ENCODE data around the gene CIROP.
"Not testable (repeated sequence)": the region's sequence is repeated elsewhere in the genome, so short reads cannot be mapped to it uniquely, and the experiment has no call there.

Gene CIROP

GRCh38 chr14:23110579-23111365 is 6.0 kb upstream of the CIROP start:
- Histone ChIP-seq H3F3A (ENCODE audit: insufficient read depth) (no peaks in the 10 kb centered on the region), H3K36me3 (ENCODE audit: low read length) (no peaks in the 10 kb centered on the region), H3K4me3 (ENCODE audit: insufficient read depth, low read length, poor library complexity, severe bottlenecking) (no peak overlapping the region), H2AFZ (ENCODE audit: low read depth, low read length, severe bottlenecking) (no peak overlapping the region), H3K4me2 (ENCODE audit: low read depth, low read length, poor library complexity, severe bottlenecking) (no peak overlapping the region), H3K9me3 (ENCODE audit: insufficient read depth, low read length) (no peaks in the 10 kb centered on the region), H3K79me2 (ENCODE audit: insufficient read depth, low read length) (no peaks in the 10 kb centered on the region), H3K9ac (ENCODE audit: low read length) (no peak overlapping the region), H3K27me3 (ENCODE audit: low read length) (no peaks in the 10 kb centered on the region), H3K9me2 (replicated peaks; ENCODE audit: insufficient read depth, low read length) (no peaks in the 10 kb centered on the region), H3K27ac (ENCODE audit: low read depth, low read length) (no peak overlapping the region), H4K20me1 (ENCODE audit: low read depth, low read length) (no peaks in the 10 kb centered on the region)
- no peak for TF ChIP-seq EZH2phosphoT487 (conservative IDR thresholded peaks at IDR 0.05; ENCODE audit: low read length)
- TF ChIP-seq, protein P1, sequence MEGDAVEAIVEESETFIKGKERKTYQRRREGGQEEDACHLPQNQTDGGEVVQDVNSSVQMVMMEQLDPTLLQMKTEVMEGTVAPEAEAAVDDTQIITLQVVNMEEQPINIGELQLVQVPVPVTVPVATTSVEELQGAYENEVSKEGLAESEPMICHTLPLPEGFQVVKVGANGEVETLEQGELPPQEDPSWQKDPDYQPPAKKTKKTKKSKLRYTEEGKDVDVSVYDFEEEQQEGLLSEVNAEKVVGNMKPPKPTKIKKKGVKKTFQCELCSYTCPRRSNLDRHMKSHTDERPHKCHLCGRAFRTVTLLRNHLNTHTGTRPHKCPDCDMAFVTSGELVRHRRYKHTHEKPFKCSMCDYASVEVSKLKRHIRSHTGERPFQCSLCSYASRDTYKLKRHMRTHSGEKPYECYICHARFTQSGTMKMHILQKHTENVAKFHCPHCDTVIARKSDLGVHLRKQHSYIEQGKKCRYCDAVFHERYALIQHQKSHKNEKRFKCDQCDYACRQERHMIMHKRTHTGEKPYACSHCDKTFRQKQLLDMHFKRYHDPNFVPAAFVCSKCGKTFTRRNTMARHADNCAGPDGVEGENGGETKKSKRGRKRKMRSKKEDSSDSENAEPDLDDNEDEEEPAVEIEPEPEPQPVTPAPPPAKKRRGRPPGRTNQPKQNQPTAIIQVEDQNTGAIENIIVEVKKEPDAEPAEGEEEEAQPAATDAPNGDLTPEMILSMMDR (IDR thresholded peaks at IDR 0.05; ENCODE audit: insufficient read depth, low read length, poor library complexity, severe bottlenecking), result no peak

DNA sequence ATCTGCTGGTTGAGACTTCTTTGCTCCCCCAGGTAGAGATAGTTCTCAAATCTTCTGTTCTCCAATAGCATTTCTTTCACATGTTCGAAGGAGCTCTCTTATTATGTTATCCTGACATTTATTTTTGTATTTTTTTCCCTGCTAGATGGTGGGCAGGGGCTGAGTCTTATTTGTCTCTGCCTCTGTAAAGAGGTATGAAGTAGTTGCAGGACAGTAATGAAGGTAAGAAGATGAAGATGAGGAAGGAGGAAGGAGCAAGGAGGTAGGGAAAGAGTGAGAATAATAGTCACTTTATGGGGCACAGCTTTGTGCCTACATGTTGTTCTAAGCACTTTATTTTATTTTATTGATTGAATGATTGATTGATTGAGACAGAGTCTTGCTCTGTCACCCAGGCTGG is 5.0 kb upstream of the CIROP start:
- Histone ChIP-seq H3K27me3 (ENCODE audit: low read length) (no peaks in the 10 kb centered on the region), H3K9me2 (replicated peaks; ENCODE audit: insufficient read depth, low read length) (no peaks in the 10 kb centered on the region), H3K79me2 (ENCODE audit: insufficient read depth, low read length) (no peaks in the 10 kb centered on the region), H3K4me3 (ENCODE audit: insufficient read depth, low read length, poor library complexity, severe bottlenecking) (no peak overlapping the region), H3K9me3 (ENCODE audit: insufficient read depth, low read length) (no peaks in the 10 kb centered on the region), H3F3A (ENCODE audit: insufficient read depth) (no peaks in the 10 kb centered on the region), H3K27ac (ENCODE audit: low read depth, low read length) (no peak overlapping the region), H3K9ac (ENCODE audit: low read length) (no peak overlapping the region), H2AFZ (ENCODE audit: low read depth, low read length, severe bottlenecking) (no peak overlapping the region), H3K36me3 (ENCODE audit: low read length) (no peaks in the 10 kb centered on the region), H4K20me1 (ENCODE audit: low read depth, low read length) (no peaks in the 10 kb centered on the region), H3K4me2 (ENCODE audit: low read depth, low read length, poor library complexity, severe bottlenecking) (no peak overlapping the region)
- TF ChIP-seq, protein P1 (IDR thresholded peaks at IDR 0.05; ENCODE audit: insufficient read depth, low read length, poor library complexity, severe bottlenecking), result no peak
- TF ChIP-seq EZH2phosphoT487 (conservative IDR thresholded peaks at IDR 0.05; ENCODE audit: low read length), result no peak

- H3K79me2 ChIP-seq (ENCODE audit: insufficient read depth, low read length); H3K9me3 ChIP-seq (ENCODE audit: insufficient read depth, low read length); H2AFZ ChIP-seq (ENCODE audit: low read depth, low read length, severe bottlenecking); H3K4me2 ChIP-seq (ENCODE audit: low read depth, low read length, poor library complexity, severe bottlenecking); H4K20me1 ChIP-seq (ENCODE audit: low read depth, low read length); H3K9me2 ChIP-seq (replicated peaks; ENCODE audit: insufficient read depth, low read length); H3K27me3 ChIP-seq (ENCODE audit: low read length); H3F3A ChIP-seq (ENCODE audit: insufficient read depth); H3K4me3 ChIP-seq (ENCODE audit: insufficient read depth, low read length, poor library complexity, severe bottlenecking); H3K36me3 ChIP-seq (ENCODE audit: low read length); H3K9ac ChIP-seq (ENCODE audit: low read length); H3K27ac ChIP-seq (ENCODE audit: low read depth, low read length): not testable (repeated sequence)
These were observed 3.4 kb upstream of the CIROP start for GRCh38 chr14:23108169-23108568.

DNA sequence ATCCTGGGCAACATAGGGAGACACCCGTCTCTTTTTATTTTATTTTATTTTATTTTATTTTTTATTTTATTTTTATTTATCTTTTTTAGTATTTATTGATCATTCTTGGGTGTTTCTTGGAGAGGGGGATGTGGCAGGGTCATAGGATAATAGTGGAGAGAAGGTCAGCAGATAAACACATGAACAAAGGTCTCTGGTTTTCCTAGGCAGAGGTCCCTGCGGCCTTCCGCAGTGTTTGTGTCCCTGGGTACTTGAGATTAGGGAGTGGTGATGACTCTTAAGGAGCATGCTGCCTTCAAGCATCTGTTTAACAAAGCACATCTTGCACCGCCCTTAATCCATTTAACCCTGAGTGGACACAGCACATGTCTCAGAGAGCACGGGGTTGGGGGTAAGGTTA is 2.8 kb upstream of the CIROP start:
- H3K27ac ChIP-seq (ENCODE audit: low read depth, low read length); H3K9me3 ChIP-seq (ENCODE audit: insufficient read depth, low read length); H4K20me1 ChIP-seq (ENCODE audit: low read depth, low read length); H2AFZ ChIP-seq (ENCODE audit: low read depth, low read length, severe bottlenecking); H3K36me3 ChIP-seq (ENCODE audit: low read length); H3K79me2 ChIP-seq (ENCODE audit: insufficient read depth, low read length); H3K9ac ChIP-seq (ENCODE audit: low read length); H3F3A ChIP-seq (ENCODE audit: insufficient read depth); H3K9me2 ChIP-seq (replicated peaks; ENCODE audit: insufficient read depth, low read length); H3K4me2 ChIP-seq (ENCODE audit: low read depth, low read length, poor library complexity, severe bottlenecking); H3K4me3 ChIP-seq (ENCODE audit: insufficient read depth, low read length, poor library complexity, severe bottlenecking); H3K27me3 ChIP-seq (ENCODE audit: low read length): not testable (repeated sequence)

All from SU-DHL-6 (cell line).